HEK293 (cell line): ENCODE results near the gene RIPOR3.

Experiments used
- HOXA7 ChIP-seq: sonication (generic); formaldehyde crosslinking; IDR thresholded peaks from 2 replicates; pipeline ENCODE4 v1.8.1; 2022; ENCODE audit warnings: missing genetic modification reagents, borderline replicate concordance
- HOXD13 ChIP-seq: sonication (generic); formaldehyde crosslinking; IDR thresholded peaks from 2 replicates; pipeline ENCODE4 v1.8.0; 2022; ENCODE audit warnings: missing genetic modification reagents, borderline replicate concordance
- IKZF3 ChIP-seq: fragments of 450-650 bp; IDR thresholded peaks from 2 replicates; pipeline ENCODE4 v1.5.0; 2018; ENCODE audit warnings: missing biosample characterization, mild to moderate bottlenecking, missing genetic modification characterization, moderate library complexity
- KLF17 ChIP-seq: fragments of 450-650 bp; formaldehyde crosslinking; IDR thresholded peaks from 2 replicates; pipeline ENCODE4 v1.5.1; 2016; ENCODE audit warnings: missing biosample characterization, missing genetic modification characterization
- MEIS1 ChIP-seq: sonication (generic); formaldehyde crosslinking; IDR thresholded peaks from 2 replicates; pipeline ENCODE4 v1.8.1; 2022; ENCODE audit warnings: missing genetic modification reagents, mild to moderate bottlenecking, borderline replicate concordance
- SP7 ChIP-seq: fragments of 450-650 bp; formaldehyde crosslinking; IDR thresholded peaks from 2 replicates; pipeline ENCODE4 v1.5.1; 2016; ENCODE audit warnings: missing biosample characterization, missing genetic modification characterization
- ZBTB17 ChIP-seq: fragments of 450-650 bp; formaldehyde crosslinking; IDR thresholded peaks from 2 replicates; pipeline ENCODE4 v1.5.1; 2016; ENCODE audit warnings: missing biosample characterization, missing genetic modification characterization
- ZFHX2 ChIP-seq: fragments of 450-650 bp; formaldehyde crosslinking; conservative IDR thresholded peaks from 2 replicates; pipeline ENCODE4 v1.5.1; 2016; ENCODE audit warnings: missing biosample characterization, missing genetic modification characterization
- ZIC2 ChIP-seq: fragments of 450-650 bp; formaldehyde crosslinking; IDR thresholded peaks from 2 replicates; pipeline ENCODE4 v1.5.1; 2016; ENCODE audit warnings: missing biosample characterization, missing genetic modification characterization
- ZNF148 ChIP-seq: fragments of 450-650 bp; formaldehyde crosslinking; IDR thresholded peaks from 2 replicates; pipeline ENCODE4 v1.5.0; 2017; ENCODE audit warnings: missing biosample characterization, missing genetic modification characterization, borderline replicate concordance
- ZNF157 ChIP-seq: fragments of 450-650 bp; formaldehyde crosslinking; IDR thresholded peaks from 2 replicates; pipeline ENCODE4 v1.5.1; 2016; ENCODE audit warnings: missing biosample characterization, missing genetic modification characterization
- ZNF2 ChIP-seq: fragments of 450-650 bp; formaldehyde crosslinking; IDR thresholded peaks from 2 replicates; pipeline ENCODE4 v1.5.1; 2016; ENCODE audit warnings: missing biosample characterization, missing genetic modification characterization
- ZNF211 ChIP-seq: fragments of 450-650 bp; formaldehyde crosslinking; IDR thresholded peaks from 2 replicates; pipeline ENCODE4 v1.5.1; 2016; ENCODE audit warnings: low read depth, missing biosample characterization, missing genetic modification characterization
- ZNF302 ChIP-seq: fragments of 450-650 bp; formaldehyde crosslinking; IDR thresholded peaks from 2 replicates; pipeline ENCODE4 v1.5.1; 2016; ENCODE audit warnings: missing biosample characterization, missing genetic modification characterization, low read depth
- ZNF324 ChIP-seq: fragments of 450-650 bp; formaldehyde crosslinking; IDR thresholded peaks from 2 replicates; pipeline ENCODE4 v1.5.1; 2016; ENCODE audit warnings: missing biosample characterization, missing genetic modification characterization
- ZNF518A ChIP-seq: fragments of 450-650 bp; formaldehyde crosslinking; conservative IDR thresholded peaks from 2 replicates; pipeline ENCODE4 v1.5.1; 2016; ENCODE audit warnings: low read depth, missing biosample characterization, missing genetic modification characterization
- ZNF529 ChIP-seq: fragments of 450-650 bp; formaldehyde crosslinking; IDR thresholded peaks from 2 replicates; pipeline ENCODE4 v1.5.1; 2017; ENCODE audit warnings: missing genetic modification characterization, missing biosample characterization; ENCODE audit not compliant: insufficient replicate concordance
- ZNF544 ChIP-seq: fragments of 450-650 bp; formaldehyde crosslinking; IDR thresholded peaks from 2 replicates; pipeline ENCODE4 v1.5.0; 2017; ENCODE audit warnings: missing biosample characterization, missing genetic modification characterization
- ZNF555 ChIP-seq: fragments of 450-650 bp; formaldehyde crosslinking; conservative IDR thresholded peaks from 2 replicates; pipeline ENCODE4 v1.5.1; 2017; ENCODE audit warnings: missing biosample characterization, mild to moderate bottlenecking, missing genetic modification characterization, inconsistent platforms
- ZNF561 ChIP-seq: fragments of 450-650 bp; IDR thresholded peaks from 2 replicates; pipeline ENCODE4 v1.5.1; 2018; ENCODE audit warnings: missing biosample characterization, missing genetic modification characterization, borderline replicate concordance
- ZNF704 ChIP-seq: fragments of 450-650 bp; formaldehyde crosslinking; IDR thresholded peaks from 2 replicates; pipeline ENCODE4 v1.5.1; 2016; ENCODE audit warnings: missing biosample characterization, missing genetic modification characterization
- ZNF785 ChIP-seq: fragments of 450-650 bp; formaldehyde crosslinking; IDR thresholded peaks from 2 replicates; pipeline ENCODE4 v1.5.1; 2016; ENCODE audit warnings: missing biosample characterization, missing genetic modification characterization
- TF ChIP-seq, protein P1 (sequence below): fragments of 450-650 bp; formaldehyde crosslinking; optimal IDR thresholded peaks from 2 replicates; pipeline ENCODE3; 2016; ENCODE audit warnings: missing biosample characterization, mild to moderate bottlenecking, missing genetic modification characterization
- TF ChIP-seq, protein P2 (sequence below): fragments of 450-650 bp; formaldehyde crosslinking; IDR thresholded peaks from 2 replicates; pipeline ENCODE4 v1.5.1; 2016; ENCODE audit warnings: missing biosample characterization, missing genetic modification characterization

Gene RIPOR3

GRCh38 chr20:50731055-50731929 lies 40.0 kb upstream of the RIPOR3 start, which contains the start of gene PARD6B (continued):
- TF ChIP-seq, protein P1, sequence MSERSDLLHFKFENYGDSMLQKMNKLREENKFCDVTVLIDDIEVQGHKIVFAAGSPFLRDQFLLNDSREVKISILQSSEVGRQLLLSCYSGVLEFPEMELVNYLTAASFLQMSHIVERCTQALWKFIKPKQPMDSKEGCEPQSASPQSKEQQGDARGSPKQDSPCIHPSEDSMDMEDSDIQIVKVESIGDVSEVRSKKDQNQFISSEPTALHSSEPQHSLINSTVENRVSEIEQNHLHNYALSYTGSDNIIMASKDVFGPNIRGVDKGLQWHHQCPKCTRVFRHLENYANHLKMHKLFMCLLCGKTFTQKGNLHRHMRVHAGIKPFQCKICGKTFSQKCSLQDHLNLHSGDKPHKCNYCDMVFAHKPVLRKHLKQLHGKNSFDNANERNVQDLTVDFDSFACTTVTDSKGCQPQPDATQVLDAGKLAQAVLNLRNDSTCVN: peak; percentile 99
- TF ChIP-seq HOXA7 (no peak), HOXD13 (CRISPR knock-in tag) (no peak; the same call in 1 of the 2 replicates), ZNF704 (tag by site-specific recombination) (no peak), KLF17 (0 out of 2 replicates have a peak, but pooled peaks have one; percentile 45), ZNF785 (tag by site-specific recombination) (no peak), ZNF157 (tag by site-specific recombination) (no peak), ZBTB17 (no peak), ZFHX2 (tag by site-specific recombination) (peak; percentile 99), IKZF3 (tag by site-specific recombination) (no peak), MEIS1 (CRISPR knock-in tag) (no peak), ZNF148 (tag by site-specific recombination) (no peak; the same call in 1 of the 2 replicates), ZNF518A (tag by site-specific recombination) (no peak), SP7 (tag by site-specific recombination) (peak; percentile 26; the same call in 1 of the 2 replicates), ZNF302 (tag by site-specific recombination) (no peak), ZNF529 (tag by site-specific recombination) (no peak), ZNF544 (no peak), ZIC2 (tag by site-specific recombination) (peak; percentile 66), ZNF211 (tag by site-specific recombination) (no peak), ZNF561 (peak; percentile 78), ZNF555 (no peak), ZNF2 (tag by site-specific recombination) (no peak), ZNF324 (tag by site-specific recombination) (no peak)
- TF ChIP-seq, protein P2, sequence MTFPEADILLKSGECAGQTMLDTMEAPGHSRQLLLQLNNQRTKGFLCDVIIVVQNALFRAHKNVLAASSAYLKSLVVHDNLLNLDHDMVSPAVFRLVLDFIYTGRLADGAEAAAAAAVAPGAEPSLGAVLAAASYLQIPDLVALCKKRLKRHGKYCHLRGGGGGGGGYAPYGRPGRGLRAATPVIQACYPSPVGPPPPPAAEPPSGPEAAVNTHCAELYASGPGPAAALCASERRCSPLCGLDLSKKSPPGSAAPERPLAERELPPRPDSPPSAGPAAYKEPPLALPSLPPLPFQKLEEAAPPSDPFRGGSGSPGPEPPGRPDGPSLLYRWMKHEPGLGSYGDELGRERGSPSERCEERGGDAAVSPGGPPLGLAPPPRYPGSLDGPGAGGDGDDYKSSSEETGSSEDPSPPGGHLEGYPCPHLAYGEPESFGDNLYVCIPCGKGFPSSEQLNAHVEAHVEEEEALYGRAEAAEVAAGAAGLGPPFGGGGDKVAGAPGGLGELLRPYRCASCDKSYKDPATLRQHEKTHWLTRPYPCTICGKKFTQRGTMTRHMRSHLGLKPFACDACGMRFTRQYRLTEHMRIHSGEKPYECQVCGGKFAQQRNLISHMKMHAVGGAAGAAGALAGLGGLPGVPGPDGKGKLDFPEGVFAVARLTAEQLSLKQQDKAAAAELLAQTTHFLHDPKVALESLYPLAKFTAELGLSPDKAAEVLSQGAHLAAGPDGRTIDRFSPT (tag by site-specific recombination): no peak
